ENCODE measurements around the gene CDC42EP3.

DNA sequence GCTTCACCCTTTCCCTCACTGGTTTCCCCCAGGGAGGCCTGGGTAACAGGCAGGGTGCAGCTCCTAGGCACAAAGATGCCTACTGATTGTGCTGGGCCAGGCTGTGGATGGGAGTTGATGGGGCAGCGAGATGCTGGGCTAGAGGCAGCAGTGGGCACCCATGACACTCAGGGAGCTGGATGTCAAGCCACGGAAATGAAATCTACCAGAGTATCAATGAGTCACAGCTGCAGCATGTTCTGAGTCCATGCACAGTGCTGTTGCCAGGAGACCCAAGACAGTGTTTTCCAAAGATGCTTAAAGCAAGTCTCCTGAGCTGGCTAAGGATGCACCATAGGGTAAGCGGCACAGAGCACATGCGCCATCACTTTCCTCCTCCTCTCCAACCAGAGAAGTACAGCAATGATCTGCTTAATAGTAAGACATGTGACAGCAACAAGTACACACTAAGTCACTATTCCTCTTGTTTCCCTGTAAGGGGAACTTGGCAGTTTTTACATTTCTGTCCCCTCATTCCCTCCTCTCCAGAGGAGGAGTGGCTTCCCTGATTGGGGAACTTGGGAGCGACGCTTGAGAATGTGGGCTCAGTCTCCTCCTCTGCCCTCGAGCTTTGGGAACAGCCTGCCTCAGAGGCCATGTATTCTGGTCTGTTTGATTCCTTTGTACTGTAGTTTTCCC, 57.2 kb downstream of the CDC42EP3 start:
- TF ChIP-seq POLR2A (IDR thresholded peaks at IDR 0.05; ENCODE audit: low read length): no peak
- TF ChIP-seq GATA1 (IDR thresholded peaks at IDR 0.05; ENCODE audit: low read depth, low read length): no peak

Data from erythroblast (primary cell).